Chondrocyte (in vitro differentiated cells): ENCODE results near the gene AKAP10. TPM values are rescaled to one million over a fixed set of nuclear protein-coding genes. Genes with fewer than 3 reads are reported as not detected.
"Not testable (repeated sequence)": the region's sequence is repeated elsewhere in the genome, so short reads cannot be mapped to it uniquely, and the experiment has no call there.

Experiments used
- DNase-seq: peaks from one replicate; pipeline ENCODE4 v3.0.0; 2021; ENCODE audit warnings: mixed read lengths, low spot score
- H3K27ac Mint-ChIP-seq: one replicate; pipeline ENCODE4 v1.8.0; 2021; ENCODE audit warnings: mild to moderate bottlenecking, moderate library complexity, mixed read lengths; ENCODE audit not compliant: unreplicated experiment
- H3K27me3 Mint-ChIP-seq: 2 replicates; pipeline ENCODE4 v1.8.0; 2021; ENCODE audit warnings: low read depth, mixed read lengths
- H3K36me3 Mint-ChIP-seq: 2 replicates; pipeline ENCODE4 v1.8.0; 2021; ENCODE audit warnings: low read depth, mixed read lengths
- H3K4me1 Mint-ChIP-seq: 2 replicates; pipeline ENCODE4 v1.8.0; 2021; ENCODE audit warnings: low read depth, mild to moderate bottlenecking, mixed read lengths
- H3K4me3 Mint-ChIP-seq: one replicate; pipeline ENCODE4 v1.8.0; 2021; ENCODE audit warnings: mild to moderate bottlenecking, moderate library complexity, mixed read lengths; ENCODE audit not compliant: unreplicated experiment
- H3K9me3 Mint-ChIP-seq: 2 replicates; pipeline ENCODE4 v1.8.0; 2021; ENCODE audit warnings: low read depth, mixed read lengths
- total RNA-seq: library from RNA; stranded (reverse); gene quantifications from 3 replicates; pipeline ENCODE4 v1.2.1, GENCODE V29; 2021
- TF ChIP-seq, protein P1 (sequence below): fragments of 200-600 bp; sonication (generic); IDR thresholded peaks from 2 replicates; pipeline ENCODE4 v1.5.0; 2021; ENCODE audit warnings: antibody characterized with exemption, mild to moderate bottlenecking, moderate library complexity

Gene AKAP10
- total RNA-seq, 1 donor from 2014 or later, result 25.7 TPM

DNA sequence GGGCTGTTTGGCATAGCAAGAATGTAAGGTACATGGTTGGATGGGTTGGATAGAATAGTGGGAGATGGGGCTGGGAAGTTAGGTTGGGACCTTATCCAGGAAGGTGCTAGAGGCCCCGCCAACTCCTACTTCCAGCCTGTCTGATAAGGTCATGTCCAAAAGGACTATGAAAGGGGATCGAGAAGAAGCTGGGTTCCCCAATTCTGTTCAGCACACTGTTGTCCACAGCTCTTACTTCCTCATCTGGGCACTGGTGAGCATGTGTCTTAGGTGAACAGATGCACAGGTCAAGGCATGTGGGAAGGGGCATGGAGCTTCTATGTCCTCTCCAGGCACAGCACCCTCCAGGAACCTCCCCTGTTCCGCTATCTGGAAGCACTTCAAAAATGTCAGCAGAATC is 104.3 kb downstream of the AKAP10 start:
- TF ChIP-seq, protein P1, sequence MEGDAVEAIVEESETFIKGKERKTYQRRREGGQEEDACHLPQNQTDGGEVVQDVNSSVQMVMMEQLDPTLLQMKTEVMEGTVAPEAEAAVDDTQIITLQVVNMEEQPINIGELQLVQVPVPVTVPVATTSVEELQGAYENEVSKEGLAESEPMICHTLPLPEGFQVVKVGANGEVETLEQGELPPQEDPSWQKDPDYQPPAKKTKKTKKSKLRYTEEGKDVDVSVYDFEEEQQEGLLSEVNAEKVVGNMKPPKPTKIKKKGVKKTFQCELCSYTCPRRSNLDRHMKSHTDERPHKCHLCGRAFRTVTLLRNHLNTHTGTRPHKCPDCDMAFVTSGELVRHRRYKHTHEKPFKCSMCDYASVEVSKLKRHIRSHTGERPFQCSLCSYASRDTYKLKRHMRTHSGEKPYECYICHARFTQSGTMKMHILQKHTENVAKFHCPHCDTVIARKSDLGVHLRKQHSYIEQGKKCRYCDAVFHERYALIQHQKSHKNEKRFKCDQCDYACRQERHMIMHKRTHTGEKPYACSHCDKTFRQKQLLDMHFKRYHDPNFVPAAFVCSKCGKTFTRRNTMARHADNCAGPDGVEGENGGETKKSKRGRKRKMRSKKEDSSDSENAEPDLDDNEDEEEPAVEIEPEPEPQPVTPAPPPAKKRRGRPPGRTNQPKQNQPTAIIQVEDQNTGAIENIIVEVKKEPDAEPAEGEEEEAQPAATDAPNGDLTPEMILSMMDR, result no peak
- Mint-ChIP-seq H3K4me3 (no peak overlapping the region), H3K36me3 (peaks cover 1% of the 10 kb centered on the region), H3K27ac (no peak overlapping the region), H3K4me1 (no peaks in the 10 kb centered on the region), H3K27me3 (no peaks in the 10 kb centered on the region), H3K9me3 (no peaks in the 10 kb centered on the region)
- DNase-seq, result peak; percentile 12

GRCh38 chr17:19868079-19868395 is 109.6 kb downstream of the AKAP10 start:
- Mint-ChIP-seq H3K4me3 (peak overlapping the region; percentile 20), H3K36me3 (peaks cover 4% of the 10 kb centered on the region)
- TF ChIP-seq, protein P1, result no peak

DNA sequence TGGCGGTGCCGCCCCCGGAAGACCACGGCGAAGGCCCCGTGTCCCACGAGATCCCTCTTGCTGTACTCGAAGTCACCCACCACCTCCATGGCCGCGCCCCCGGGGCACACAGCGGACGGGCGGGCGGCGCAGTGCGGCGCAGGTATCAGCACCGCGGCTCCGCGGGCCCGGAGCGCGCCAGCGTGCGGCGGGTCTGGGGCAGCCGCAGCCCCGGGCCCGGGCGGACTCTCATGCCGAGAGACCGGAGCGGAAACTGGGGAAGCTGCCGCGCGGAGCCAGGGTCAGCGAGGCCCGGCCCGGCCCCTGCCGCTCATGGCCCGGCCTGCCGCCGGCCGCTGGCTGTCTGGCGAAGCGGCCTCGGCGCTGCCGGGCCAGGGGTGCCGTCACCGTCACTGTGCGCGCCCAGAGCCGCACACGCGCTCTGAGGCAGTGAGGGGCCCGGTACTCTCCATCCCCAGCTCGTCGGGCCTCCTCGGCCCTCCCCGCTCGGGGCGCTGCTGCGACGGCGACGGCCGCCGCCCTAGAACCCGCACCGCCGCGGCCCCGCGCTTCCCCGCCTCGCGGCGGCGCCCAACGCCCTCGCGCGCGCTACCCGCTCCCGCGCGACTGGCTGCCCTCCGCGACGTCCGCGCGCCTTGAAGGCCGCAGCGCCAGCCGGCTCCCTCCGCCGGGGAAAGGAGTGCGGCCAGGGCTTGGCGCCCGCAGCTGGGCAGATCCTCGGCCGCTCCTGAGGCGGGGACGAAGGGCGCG is 110.1 kb downstream of the AKAP10 start, which contains the start of gene ULK2:
Gene ULK2, minus strand, starts transcription at position 608 of the 750 bp plus-strand sequence. Its CDS starts 519 bp downstream, at position 89.
- H3K4me1 Mint-ChIP-seq, result peaks cover 17% of the 10 kb centered on the region
- peak within 1 kb of the TSS; percentile 74 for H3K27ac Mint-ChIP-seq
- peaks cover 6% of the 10 kb centered on the region for H3K36me3 Mint-ChIP-seq
- no peaks in the 10 kb centered on the region for H3K27me3 Mint-ChIP-seq
- DNase-seq, result no peak
- no peaks in the 10 kb centered on the region for H3K9me3 Mint-ChIP-seq
- TF ChIP-seq, protein P1, result no peak
- peak within 1 kb of the TSS; percentile 86 for H3K4me3 Mint-ChIP-seq

More at GRCh38 chr17:19868079-19868395, 109.6 kb downstream of the AKAP10 start:
- H3K9me3 Mint-ChIP-seq, result no peaks in the 10 kb centered on the region
- H3K27me3 Mint-ChIP-seq, result no peaks in the 10 kb centered on the region
- H3K4me1 Mint-ChIP-seq, result peaks cover 17% of the 10 kb centered on the region
- DNase-seq, result no peak
- H3K27ac Mint-ChIP-seq, result no peak overlapping the region

GRCh38 chr17:19867079-19867328 is 110.6 kb downstream of the AKAP10 start:
- Mint-ChIP-seq H3K36me3 (peaks cover 6% of the 10 kb centered on the region), H3K27ac (peak overlapping the region; percentile 74), H3K9me3 (no peaks in the 10 kb centered on the region), H3K4me3 (peak overlapping the region; percentile 86), H3K27me3 (no peaks in the 10 kb centered on the region), H3K4me1 (peaks cover 17% of the 10 kb centered on the region)
- DNase-seq, result peak; percentile 75
- TF ChIP-seq, protein P1, result peak; percentile 66

DNA sequence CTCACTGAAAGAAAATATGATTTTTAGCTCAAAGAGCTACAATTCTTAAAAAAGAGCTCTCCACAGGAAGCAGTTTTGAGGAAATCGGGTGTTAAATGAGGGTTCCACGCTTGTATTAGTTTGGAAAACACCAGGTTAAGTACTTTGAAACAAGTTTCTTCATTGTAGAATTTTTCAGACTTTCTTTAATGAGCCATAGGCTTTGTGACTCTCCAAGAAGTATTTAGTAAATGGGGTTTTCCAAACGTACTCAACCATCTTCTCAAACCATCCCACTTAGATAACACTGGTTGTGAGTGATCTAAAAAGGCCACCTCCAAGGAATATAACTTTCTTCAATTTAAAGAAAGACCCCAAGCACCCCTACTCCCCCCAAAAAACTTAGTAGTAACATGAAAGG is 112.6 kb downstream of the AKAP10 start:
- Mint-ChIP-seq H3K4me1 (peaks cover 17% of the 10 kb centered on the region), H3K9me3 (no peaks in the 10 kb centered on the region), H3K27me3 (no peaks in the 10 kb centered on the region), H3K36me3 (peaks cover 6% of the 10 kb centered on the region), H3K27ac (no peak overlapping the region), H3K4me3 (no peak overlapping the region)
- TF ChIP-seq, protein P1, result no peak
- no peak for DNase-seq

- not testable (repeated sequence) for H3K9me3 Mint-ChIP-seq, DNase-seq, H3K27ac Mint-ChIP-seq, H3K27me3 Mint-ChIP-seq, H3K4me3 Mint-ChIP-seq, H3K36me3 Mint-ChIP-seq, H3K4me1 Mint-ChIP-seq
Measured at GRCh38 chr17:19860647-19861177, 116.9 kb downstream of the AKAP10 start.
